Measurements from ENCODE around the gene NUDT7.

DNA sequence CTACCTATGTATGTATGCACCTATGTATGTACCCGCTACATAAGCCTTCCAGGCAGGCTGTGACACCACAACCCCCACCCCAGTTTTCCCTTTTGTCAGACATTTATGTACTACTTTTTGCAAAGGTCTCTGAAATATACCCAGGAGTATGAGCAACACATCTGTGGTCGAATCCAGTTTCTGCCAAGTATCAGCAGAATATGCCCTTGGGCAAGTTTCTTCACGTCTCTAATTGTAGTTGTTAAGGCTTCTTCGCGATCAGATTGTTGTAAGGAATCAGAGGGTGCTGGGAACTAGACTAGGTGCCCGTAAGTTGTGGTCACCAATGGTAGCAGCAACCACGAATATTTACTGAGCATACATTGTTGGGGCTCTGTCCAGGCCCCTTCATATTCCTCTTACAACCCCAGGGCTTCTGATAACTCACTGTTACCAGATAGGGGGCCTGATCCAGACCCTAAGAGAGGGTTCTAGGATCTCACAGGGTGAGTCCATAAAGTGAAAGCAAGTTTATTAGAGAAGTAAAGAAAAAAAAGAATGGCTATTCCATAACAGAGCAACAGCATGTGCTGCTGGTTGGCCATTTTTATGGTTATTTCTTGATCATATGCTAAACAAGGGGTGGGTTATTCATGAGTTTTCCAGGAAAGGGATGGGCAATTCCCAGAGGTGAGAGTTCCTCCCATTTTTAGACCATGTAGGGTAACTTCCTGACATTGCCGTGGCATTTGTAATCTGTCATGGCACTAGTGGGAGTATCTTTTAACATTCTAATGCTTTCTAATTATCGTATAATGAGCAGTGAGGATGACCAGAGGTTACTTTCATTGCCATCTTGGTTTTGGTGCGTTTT is 16.6 kb downstream of the NUDT7 start:
- TF ChIP-seq POLR2A (IDR thresholded peaks at IDR 0.05) = no peak
- TF ChIP-seq, protein P1, sequence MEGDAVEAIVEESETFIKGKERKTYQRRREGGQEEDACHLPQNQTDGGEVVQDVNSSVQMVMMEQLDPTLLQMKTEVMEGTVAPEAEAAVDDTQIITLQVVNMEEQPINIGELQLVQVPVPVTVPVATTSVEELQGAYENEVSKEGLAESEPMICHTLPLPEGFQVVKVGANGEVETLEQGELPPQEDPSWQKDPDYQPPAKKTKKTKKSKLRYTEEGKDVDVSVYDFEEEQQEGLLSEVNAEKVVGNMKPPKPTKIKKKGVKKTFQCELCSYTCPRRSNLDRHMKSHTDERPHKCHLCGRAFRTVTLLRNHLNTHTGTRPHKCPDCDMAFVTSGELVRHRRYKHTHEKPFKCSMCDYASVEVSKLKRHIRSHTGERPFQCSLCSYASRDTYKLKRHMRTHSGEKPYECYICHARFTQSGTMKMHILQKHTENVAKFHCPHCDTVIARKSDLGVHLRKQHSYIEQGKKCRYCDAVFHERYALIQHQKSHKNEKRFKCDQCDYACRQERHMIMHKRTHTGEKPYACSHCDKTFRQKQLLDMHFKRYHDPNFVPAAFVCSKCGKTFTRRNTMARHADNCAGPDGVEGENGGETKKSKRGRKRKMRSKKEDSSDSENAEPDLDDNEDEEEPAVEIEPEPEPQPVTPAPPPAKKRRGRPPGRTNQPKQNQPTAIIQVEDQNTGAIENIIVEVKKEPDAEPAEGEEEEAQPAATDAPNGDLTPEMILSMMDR (IDR thresholded peaks at IDR 0.05) = no peak

Data from Peyer's patch (tissue), 4 donors.